NCI-H510A (cell line): ENCODE data around the gene PRDM1.

ENCODE experiments used
- DNase-seq: peaks from one replicate; lab custom pipeline; 2025; lab: John Stamatoyannopoulos, UW

PRDM1 gene

DNA sequence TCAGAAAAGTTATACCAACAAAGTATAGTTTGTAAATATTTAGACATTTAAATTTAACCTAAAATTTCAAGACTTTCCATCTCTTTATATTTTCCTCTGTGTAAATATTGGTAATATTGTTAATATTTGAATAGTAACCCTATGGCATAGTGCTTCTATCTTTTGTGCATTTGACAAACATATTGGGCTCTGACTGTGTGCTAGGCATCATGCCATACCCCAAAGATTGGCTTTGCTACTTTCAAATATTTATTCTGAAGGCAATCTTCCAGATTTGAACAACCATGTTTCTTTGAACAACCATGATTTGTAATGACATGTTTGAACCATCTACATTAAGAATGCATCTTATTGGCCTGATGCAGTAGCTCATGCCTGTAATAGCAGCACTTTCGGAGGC lies 15.5 kb upstream of the PRDM1 start:
- no peak for DNase-seq

DNA sequence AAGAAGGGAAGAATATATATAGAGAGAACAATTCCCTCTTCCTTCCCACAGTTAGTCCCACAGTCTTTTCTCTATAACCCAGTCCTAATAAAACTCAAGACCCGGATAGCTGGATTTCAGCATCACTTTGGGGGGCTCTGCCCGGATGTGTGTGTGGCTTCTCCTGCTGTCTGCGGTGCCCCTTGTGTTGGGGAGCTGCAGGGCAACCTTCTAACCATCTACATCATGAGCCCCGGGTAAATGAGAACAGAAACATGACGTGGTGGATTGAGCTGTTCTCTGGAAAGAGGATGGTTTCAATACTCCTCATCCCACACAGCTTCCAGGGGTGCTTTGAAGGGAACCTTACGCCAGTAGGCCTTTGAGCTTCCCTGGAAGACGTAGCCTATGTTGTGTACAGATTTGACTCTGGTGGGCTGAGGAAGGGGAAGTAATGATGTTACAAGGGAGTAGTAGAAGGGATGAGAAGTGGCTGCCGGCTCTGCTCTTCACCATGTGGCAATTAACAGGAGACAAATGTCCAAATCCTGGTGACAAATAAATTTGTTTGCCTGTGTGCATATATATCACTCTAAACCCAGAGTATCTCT lies 13.5 kb upstream of the PRDM1 start:
- no peak for DNase-seq

DNA sequence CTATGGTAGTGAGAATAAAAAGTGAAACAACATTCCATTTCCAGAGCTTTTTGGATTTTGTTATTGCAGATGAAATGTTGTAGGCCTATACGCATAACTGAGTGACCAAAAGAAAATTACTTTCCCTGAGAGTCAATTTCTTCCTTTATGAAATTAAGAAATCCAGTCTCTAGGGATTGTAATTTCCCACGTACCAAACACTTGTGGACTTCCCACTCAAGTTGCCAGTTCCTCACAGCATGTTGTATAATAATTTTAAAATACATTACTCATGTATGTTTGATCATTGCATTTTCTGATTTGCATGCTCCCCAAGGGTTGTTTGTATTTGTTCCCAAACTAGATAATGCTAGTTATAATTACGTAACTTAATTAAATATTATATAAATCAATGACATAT lies 12.0 kb upstream of the PRDM1 start:
- DNase-seq: no peak

DNA sequence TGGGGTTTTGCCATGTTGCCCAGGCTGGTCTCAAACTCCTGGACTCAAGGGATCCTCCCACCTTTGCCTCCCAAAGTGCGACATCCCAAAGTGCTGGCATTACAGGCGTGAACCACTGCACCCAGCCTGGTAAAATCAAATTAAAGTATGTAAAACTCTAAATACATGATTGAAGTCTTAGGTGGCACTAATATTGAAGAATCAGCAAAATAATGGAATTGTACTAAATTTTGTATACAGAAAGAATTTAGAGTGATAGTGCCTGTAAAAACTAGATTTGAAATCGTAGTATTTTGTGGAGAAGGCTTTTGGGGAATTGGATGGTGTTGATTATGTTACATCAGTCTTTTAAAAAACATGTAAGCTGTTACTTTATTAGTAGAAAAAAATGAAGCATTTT lies 10.0 kb upstream of the PRDM1 start:
- no peak for DNase-seq

DNA sequence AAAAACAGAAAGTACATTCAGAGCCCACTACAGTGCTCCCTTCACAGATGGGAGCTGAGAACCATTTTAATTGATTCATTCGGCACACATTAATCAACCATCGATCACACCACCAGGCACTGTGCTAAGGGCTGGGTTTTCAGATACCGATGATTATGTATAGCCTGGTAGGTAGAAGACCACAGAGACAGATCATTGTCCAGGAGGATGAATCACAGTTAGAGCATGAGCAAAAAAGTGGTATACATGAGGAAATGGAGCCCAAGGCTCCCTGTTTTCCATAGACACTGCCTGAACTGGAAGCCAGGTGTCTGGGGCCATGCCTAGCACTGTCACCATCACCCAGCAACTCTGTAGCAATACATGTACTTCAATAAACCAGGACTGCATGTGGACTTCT lies 9.0 kb upstream of the PRDM1 start:
- no peak for DNase-seq

DNA sequence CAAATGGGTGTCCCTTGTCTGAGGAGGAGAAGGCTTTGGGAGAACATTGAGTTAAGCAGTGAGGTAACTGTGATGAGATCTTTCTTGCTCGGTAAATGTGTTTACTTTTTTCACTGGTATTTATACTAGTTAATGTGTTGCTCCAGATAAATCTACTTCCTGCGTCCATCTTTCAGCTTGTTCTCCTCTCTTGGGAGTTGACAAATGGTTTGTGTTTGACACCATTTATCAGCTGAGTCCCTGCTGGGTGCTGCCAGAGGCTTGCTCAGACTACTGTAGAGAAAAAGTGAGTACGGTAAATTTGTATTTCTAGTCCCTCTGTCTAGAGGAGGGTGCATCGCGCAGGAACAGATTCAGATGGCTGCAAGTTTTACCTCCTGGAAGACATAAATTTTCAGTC lies 8.3 kb upstream of the PRDM1 start:
- no peak for DNase-seq

DNA sequence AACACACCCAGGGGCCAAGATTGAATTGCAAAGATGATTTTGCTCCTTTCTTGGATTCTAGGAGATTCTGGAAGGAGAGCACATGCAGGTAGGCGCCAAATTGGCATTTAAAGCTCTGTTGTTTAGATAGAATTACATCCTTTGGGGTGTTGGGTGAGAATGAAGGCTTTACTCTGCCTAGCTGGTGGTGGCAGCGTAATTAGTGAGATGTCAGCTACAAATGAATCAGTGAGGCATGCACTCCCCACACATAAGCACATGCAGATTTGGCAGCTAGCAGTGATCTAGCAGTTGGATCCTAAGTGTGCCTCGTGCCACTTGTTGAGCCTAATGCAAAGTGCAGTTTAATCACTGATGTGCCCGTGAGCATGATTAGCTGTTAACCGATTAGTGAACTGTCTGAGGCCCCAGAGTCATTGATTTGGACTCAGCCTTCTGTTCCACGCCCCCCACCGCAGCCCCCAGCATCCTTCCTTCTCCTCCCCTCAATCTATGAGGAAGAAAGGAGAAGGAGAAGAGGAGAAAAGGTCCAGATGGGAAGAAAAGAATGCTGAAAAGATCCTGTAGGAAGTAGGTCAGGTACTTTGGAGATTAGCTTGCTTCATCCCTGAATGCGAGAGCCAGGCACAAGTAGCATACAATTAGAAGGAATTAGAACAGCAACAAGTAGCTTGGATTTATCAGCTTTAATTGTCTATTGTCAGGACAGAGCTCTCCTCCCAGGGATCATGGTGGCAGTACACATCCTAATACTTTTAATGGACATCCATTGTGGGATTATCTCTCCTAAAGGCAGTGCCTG lies 6.0 kb upstream of the PRDM1 start:
- DNase-seq: no peak

DNA sequence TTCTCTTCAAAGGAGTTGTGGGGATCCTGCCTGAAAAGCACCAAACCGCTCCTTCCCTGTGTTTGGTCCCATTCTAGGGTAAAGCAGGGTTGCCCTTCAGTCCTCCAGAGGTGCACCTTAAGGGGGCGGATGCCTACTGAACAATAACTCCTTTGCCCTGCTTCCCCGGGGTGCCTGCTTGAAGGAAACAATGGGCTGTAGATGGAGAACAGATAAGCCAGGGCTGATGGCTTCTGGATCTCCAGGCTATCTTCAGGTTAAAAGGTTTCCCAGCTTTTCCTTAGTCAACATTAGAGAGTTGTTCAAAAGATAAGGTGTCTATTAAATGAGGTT lies 5.4 kb upstream of the PRDM1 start:
- no peak for DNase-seq

DNA sequence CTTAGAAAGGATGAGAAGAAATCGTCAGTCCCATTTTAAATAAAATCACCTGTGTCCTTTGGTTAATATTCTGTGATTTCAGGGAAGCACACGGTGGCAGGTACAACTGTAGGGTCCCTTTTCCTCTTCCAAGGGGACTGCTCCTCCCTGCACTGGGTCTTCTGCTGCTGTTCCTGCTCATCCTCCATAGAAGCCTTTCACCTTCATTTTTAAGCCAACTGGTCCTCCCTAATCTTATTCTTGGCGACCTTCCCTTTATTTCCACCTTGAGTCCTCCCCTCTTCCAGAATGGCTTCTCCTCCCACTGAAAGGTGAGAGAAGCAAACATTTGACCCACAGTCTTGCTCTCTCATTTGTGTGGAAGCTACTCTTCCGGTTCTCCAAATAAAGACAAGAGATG lies 4.4 kb upstream of the PRDM1 start:
- no peak for DNase-seq

DNA sequence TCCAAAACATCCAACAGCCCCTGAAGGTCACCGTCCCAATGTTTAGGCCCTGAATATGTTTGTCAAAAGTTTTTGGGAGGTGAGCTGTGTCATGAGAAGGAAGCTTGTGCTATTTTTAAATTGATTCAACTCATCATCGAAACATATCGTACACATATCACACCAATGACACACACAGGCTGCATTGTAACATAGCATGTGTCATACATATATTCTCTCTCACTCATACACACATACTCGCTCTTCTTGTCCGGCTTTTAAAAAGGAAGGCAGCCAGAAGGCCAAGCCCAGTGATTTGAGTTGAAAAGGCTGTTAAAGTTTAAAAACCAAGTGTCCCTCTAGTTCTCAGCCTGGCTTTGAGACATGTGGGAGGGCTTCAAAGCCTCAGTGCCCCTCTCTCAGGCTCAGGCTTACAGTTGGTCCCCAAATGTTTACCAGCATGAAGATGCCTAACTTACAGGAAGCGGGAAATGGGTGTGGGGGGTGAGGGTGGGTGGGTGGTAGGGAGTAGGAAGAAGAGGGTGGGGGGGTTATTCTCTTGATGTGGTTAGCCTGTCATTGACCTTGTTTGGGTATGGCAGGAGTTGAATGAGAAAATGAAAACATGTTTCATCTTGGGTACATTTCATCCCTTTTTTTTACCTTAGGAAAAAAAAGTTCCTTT lies 3.3 kb upstream of the PRDM1 start:
- DNase-seq: no peak

DNA sequence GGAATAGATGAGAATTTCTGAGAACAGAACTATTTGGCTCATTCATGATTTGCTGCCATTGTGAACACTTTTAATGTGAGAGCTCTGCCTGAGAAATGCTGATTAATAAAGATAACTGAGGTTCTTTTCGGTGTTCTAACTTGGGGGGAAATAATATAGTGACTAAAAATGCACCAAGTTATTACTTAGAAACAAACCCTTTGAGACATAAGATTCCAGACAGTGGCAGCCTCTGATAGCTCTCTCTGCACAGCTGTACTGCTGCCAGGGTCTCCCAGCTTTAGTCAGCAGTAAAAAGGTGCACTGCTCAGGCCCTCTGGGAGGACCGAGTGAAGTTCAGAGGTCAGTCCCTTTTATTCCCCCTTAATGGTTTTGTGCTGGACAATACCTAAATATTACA lies 2.5 kb upstream of the PRDM1 start:
- DNase-seq: no peak

DNA sequence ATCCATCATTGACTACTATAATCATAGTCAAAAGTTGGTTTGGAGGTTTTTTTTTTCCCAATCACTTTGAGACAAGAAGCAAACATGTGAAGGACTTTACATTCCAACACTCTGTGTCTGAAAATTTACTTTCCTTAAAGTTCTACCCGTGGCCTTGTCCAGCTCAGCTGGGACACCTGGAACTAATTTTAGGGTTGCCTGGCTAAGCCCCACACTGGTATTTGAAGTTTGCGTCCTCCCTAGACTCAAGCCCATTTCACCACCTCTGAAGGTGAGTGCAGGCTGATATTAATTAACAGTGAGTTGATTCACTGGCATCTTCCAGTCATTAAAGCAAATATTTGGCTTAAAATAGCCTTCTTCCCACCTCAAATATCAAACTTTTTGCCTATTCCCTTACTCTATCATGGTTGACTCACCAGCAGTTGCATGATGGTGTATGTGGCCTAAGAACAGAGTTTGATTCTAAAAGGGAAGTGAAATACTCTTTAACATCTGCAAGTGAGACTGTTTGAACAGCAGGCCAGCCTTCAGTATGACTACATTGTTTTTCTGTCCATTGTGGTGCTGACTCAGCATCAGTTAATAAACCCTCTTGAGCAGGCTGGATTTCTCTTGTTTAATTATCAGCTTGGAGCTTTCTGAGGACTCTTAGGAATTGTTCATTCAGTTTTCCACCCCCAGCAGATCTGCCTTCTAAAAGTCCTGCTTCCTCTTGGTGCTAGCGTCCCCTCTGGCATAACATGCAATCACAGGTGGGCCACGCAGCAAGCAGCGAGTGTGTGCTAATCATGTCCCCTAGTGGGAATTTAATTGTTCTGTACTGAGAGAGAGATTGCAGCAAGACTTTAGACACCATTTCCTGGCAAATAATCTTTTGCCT lies 1.8 kb upstream of the PRDM1 start:
- peak; percentile 70 for DNase-seq

DNA sequence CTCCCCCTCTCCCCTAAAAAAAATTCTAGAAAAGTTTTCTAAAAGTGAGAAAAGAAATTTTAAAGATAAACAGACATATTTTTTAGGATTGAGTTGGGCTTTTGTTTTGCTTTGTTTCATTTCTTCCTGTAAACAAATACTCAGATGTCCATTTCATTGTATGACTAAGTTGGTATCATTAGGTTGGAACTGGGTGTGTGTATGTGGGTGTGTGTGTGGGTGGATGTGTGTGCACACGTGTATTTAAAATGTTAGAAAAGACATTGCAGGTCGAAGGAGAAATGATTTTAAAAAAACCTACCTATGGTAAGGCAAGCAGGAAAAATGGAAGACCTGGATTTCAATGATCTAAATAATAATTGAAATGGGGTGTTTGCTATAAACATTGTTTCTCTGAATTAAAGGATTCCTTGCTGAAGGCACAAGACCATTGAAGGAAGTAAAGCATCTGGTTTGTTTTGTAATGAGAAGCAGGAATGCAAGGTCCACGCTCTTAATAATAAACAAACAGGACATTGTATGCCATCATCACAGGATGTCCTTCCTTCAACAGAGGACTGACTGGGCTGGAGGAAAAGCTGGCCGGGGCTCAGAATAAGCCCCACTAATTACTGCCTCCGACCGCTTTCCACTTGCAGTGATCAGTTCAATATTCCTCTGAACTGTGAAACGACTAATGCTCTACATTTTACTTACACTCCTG lies 996 bp upstream of the PRDM1 start:
- DNase-seq: no peak

DNA sequence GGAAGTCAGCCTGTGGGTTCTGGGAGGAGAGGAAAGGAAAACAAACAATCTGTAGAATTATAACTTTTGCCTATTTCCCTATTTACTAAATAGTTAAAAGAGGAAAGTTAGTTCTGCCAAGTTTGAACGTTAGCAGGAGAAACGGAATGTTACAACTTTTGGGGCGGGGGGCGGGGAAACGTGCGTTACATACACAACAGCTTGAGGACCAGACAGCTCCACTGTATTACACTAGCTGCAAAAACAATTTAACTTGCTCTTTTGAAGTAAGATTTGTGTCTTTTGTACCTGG lies 498 bp upstream of the PRDM1 start:
- DNase-seq: no peak

DNA sequence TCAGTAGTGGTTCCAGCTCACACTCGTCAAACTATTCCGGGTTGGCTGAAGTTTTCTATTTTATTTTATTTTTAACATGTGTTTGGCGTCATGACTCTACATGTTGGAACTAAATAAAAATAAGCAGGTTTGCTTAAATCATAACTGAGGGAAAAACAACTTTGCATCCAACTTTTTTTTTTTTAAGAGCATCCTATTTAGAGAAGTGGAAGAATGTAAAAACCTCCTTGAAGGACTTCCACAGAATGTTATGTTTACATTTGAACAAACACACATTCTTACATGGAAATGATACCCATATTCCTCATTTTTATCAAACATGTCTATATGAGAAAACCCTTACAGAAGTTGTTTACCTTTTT lies 659 bp downstream of the PRDM1 start:
- no peak for DNase-seq

DNA sequence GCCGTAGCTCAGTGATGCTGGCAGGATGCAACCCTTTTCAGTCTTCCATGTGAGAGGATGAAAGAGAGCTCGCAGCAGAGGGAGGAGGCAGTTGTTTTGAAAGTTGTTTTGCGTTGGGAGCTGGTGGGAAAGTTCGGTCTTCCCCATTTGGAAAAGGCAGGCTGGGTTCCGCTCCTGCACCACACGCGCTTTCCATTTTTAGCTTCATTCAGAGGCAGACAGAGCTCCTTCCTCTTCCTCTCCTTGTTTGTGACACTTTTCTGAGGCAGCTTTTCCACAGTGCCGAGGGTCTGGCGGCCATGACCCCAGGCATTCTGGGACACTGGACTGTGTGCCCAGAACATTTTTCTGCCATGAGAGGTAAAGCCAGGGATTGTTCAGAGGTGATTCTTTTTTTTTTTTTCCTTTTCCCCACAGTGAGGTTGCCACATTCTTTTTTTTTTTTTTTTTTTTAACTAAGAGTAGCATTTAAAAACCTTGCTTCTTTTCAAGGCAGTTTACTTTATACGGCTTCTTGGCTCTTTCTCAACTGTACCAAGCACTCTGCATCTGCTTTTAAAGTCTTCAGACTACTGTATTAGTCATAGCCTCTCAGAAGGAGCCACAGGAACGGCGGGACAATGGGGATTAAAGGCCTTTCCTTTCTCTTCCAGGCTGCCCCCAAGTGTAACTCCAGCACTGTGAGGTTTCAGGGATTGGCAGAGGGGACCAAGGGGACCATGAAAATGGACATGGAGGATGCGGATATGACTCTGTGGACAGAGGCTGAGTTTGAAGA lies 1.6 kb downstream of the PRDM1 start:
- DNase-seq: no peak

DNA sequence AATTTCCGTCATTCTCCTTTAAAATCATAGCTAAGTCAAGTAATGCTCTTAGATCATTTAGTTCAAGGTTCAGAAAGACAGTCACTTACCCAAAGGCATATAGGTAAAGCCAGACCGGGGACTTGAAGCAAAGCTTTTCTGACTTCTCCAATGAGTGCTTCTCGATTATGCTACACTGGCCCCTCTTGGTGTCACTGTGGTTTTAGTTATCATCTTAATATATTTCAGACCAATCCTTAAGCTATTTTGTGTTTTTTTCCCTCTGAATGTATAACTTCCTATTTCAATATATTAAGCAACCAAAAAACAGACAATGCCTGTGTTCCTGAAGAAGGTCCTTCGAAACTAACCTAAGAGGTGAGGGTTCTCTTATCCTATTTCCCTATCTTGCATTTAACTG lies 3.9 kb downstream of the PRDM1 start:
- no peak for DNase-seq

DNA sequence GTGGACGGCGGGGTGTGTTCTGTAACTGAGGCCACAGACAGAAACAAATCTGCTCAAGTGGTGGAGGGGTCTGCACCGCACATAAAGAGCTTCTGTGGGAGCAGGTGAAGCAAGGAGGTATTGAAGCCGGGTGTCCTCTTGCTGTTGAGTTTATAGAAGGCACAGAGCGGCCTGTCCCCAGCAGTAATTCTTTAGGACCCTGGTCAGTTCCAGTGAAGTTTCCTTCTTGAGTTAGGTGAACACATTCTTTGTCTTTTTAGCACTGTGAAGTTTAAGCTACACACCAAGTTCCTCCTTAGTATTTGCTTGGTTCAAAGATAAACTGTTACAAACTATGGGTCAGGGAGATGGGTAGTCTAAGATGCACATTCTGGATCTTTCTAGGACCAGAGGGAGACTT lies 6.1 kb downstream of the PRDM1 start:
- no peak for DNase-seq

DNA sequence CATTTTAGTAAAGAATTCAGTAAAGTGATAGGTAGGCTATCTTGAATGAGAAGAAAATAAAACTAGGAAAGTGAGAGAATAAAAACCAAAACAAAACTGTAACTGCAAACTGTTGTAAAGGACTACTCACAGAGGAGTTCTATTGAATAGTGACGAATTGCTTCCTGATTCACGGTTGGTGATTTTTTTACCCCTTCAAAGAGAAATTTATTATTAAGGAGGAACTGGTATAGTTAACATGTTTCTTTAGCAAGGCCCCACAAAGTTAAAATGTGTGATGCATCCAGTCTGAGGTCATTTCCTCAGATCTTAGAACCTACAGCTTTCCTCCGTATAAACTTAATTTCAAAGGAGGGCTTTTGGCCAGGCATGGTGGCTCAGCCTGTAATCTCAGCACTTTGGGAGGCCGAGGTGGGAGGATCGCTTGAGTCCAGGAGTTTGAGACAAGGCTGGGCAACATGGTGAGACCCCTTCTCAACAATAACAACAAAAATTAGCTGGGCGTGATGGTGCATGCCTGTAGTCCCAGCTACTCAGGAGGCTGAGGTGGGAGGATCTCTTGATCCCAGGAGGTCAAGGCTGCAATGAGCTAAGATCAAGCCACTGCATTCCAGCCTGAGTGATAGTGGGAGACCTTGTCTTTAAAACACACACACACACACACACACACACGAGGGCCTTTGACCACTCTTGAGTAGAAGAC lies 8.3 kb downstream of the PRDM1 start:
- no peak for DNase-seq

DNA sequence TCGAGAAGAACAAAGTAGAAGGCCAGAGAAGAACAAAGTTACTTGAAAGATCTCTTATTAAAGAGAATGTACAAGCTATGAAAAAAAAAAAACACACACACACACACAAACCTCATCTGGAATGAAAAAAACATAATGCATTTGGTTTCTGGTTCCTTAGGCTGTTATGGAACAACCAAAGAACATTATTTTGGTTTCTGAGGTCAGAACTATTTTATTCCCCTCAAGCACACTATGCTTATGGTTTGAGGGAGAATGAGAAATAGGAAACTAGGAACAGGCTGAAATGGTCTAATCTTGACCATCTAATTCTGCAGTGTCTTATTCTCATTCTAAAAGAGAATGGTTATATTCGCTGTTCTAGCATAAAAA lies 8.8 kb downstream of the PRDM1 start:
- DNase-seq: no peak
